A549 (cell line): ENCODE measurements around the gene ANP32A. TPM values are rescaled to one million over a fixed set of nuclear protein-coding genes. Genes with fewer than 3 reads are reported as not detected.

ENCODE experiments used
- ATAC-seq, 2 experiments: fragments of 200-7000 bp in 1 of 2; fragments of >200 bp in 1 of 2; cut with Nextera tagmentation in 1 of 2; cut with Tn5 transposase in 1 of 2; 3 replicates each; pipeline versions ENCODE4 v1.8.0 to v1.9.1; 2018 to 2020; ENCODE audit warnings: mild to moderate bottlenecking in 1 of 2, moderate library complexity in 1 of 2
- CTCF ChIA-PET: fragments of 300-600 bp; sonication (Branson Sonifier 250); formaldehyde crosslinking; extraction: SDS; loops from one replicate; lab custom pipeline; 2021; ENCODE audit warnings: antibody characterized with exemption, inconsistent platforms; lab: Yijun Ruan, JAX
- POLR2A ChIA-PET: fragments of 350-600 bp; formaldehyde crosslinking; extraction: SDS; loops from one replicate; lab custom pipeline; 2021; ENCODE audit warnings: antibody characterized with exemption, inconsistent platforms; lab: Yijun Ruan, JAX
- DNase-seq, 2 experiments: peaks; one replicate each; pipeline versions ENCODE4 v3.0.0 to v3.0.0-alpha.2; 2011 to 2016; ENCODE audit warnings: low read depth in 1 of 2, low spot score in 1 of 2
- FAIRE-seq: peaks from 2 replicates; lab custom pipeline; 2011; peaks lifted over from hg19 to GRCh38; lab: Jason Lieb, UNC
- H3K27ac ChIP-seq, 2 experiments: fragments of >200 bp; sonication (Bioruptor Twin); formaldehyde crosslinking; 3 replicates each; pipeline ENCODE4 v1.5.1; 2016 to 2017
- H3K4me1 ChIP-seq: fragments of >200 bp; sonication (Bioruptor Twin); formaldehyde crosslinking; 3 replicates; pipeline ENCODE4 v1.6.1; 2016
- H3K4me2 ChIP-seq: fragments of >200 bp; sonication (Bioruptor Twin); formaldehyde crosslinking; 3 replicates; pipeline ENCODE4 v1.6.1; 2016
- H3K4me3 ChIP-seq: fragments of >200 bp; sonication (Bioruptor Twin); formaldehyde crosslinking; 3 replicates; pipeline ENCODE4 v1.5.1; 2016
- H3K9me3 ChIP-seq: fragments of >200 bp; sonication (Bioruptor Twin); formaldehyde crosslinking; 3 replicates; pipeline ENCODE4 v1.6.1; 2016
- BCL3 ChIP-seq: fragments of >200 bp; sonication (Bioruptor Twin); formaldehyde crosslinking; IDR thresholded peaks from 3 replicates; pipeline ENCODE4 v1.6.1; 2016
- CEBPB ChIP-seq, 2 experiments: fragments of >200 bp in 1 of 2; sonication (Bioruptor Twin) in 1 of 2; formaldehyde crosslinking in 1 of 2; IDR thresholded peaks; 2 replicates each; pipeline ENCODE4 v1.6.1; 2012 to 2016
- EHF ChIP-seq: fragments of 250-450 bp; sonication (Bioruptor Pico); IDR thresholded peaks from 2 replicates; pipeline ENCODE4 v1.5.0; 2020; ENCODE audit warnings: mild to moderate bottlenecking
- EP300 ChIP-seq, 2 experiments: fragments of >200 bp; sonication (Bioruptor Twin); formaldehyde crosslinking; IDR thresholded peaks; 2 replicates in 1 of 2; 3 replicates in 1 of 2; pipeline ENCODE4 v1.6.1; 2016 to 2017
- FOSL2 ChIP-seq, 2 experiments: fragments of 450-650 bp in 1 of 2; fragments of >200 bp in 1 of 2; sonication (Bioruptor Twin) in 1 of 2; formaldehyde crosslinking; IDR thresholded peaks; 2 replicates each; pipeline versions ENCODE4 v1.5.0 to v1.6.1; 2016 to 2020; ENCODE audit warnings: mild to moderate bottlenecking in 1 of 2, moderate library complexity in 1 of 2
- FOXS1 ChIP-seq: fragments of 250-450 bp; sonication (Bioruptor Pico); IDR thresholded peaks from 2 replicates; pipeline ENCODE4 v1.5.0; 2020; ENCODE audit warnings: mild to moderate bottlenecking, moderate library complexity
- GATA3 ChIP-seq: IDR thresholded peaks from 2 replicates; pipeline ENCODE4 v1.6.1; 2012; ENCODE audit warnings: borderline replicate concordance
- HEYL ChIP-seq: fragments of 250-450 bp; sonication (Bioruptor Pico); IDR thresholded peaks from 2 replicates; pipeline ENCODE4 v1.8.0; 2021; ENCODE audit warnings: mild to moderate bottlenecking, moderate library complexity
- HOXB13 ChIP-seq: fragments of 250-450 bp; sonication (Bioruptor Pico); IDR thresholded peaks from 2 replicates; pipeline ENCODE4 v1.5.0; 2020; ENCODE audit warnings: low read depth, mild to moderate bottlenecking, moderate library complexity
- KDM5A ChIP-seq: fragments of 200-600 bp; sonication (generic); IDR thresholded peaks from 2 replicates; pipeline ENCODE4 v1.6.1; 2016; ENCODE audit warnings: antibody characterized with exemption, mild to moderate bottlenecking
- MAX ChIP-seq: IDR thresholded peaks from 2 replicates; pipeline ENCODE4 v1.6.1; 2012
- MAZ ChIP-seq: fragments of 150-350 bp; IDR thresholded peaks from 2 replicates; pipeline ENCODE4 v1.6.1; 2014; ENCODE audit warnings: antibody characterized with exemption, low read depth, low read length, borderline replicate concordance
- NR3C1 ChIP-seq: fragments of >200 bp; sonication (Bioruptor Twin); formaldehyde crosslinking; IDR thresholded peaks from 3 replicates; pipeline ENCODE4 v1.6.1; 2017
- RCOR1 ChIP-seq: fragments of 150-350 bp; IDR thresholded peaks from 2 replicates; pipeline ENCODE4 v1.6.1; 2014; ENCODE audit warnings: antibody characterized with exemption, low read length, low read depth
- SMC3 ChIP-seq: fragments of >200 bp; sonication (Bioruptor Twin); formaldehyde crosslinking; IDR thresholded peaks from 3 replicates; pipeline ENCODE4 v1.6.1; 2018; ENCODE audit warnings: inconsistent platforms
- ZC3H11A ChIP-seq: fragments of 450-650 bp; IDR thresholded peaks from 2 replicates; pipeline ENCODE4 v1.6.1; 2014; ENCODE audit warnings: antibody characterized with exemption, mild to moderate bottlenecking
- WGBS: methylation state at CpG from one replicate; pipeline ENCODE4 v1.1.6; 2017; ENCODE audit errors: missing lambda C conversion rate; 5-methylcytosine and 5-hydroxymethylcytosine counted together
- polyA plus RNA-seq, 4 experiments: library from polyadenylated mRNA; depleted of rRNA in 3 of 4; stranded (reverse); fragments of >200 nt; fragmentation: RNase III in 1 of 4; extraction: RNeasy Plus Mini Kit Qiagen cat#74134 plus additional on column Dnase treatment in 1 of 4; gene quantifications; 2 replicates in 3 of 4; 3 replicates in 1 of 4; pipeline ENCODE4 v1.2.3, GENCODE V29; 2011 to 2017
- TF ChIP-seq, protein P1 (sequence below): fragments of 200-600 bp; sonication (generic); IDR thresholded peaks from 2 replicates; pipeline ENCODE4 v1.6.1; 2016; ENCODE audit warnings: antibody characterized with exemption, mild to moderate bottlenecking, moderate library complexity
- TF ChIP-seq, protein P2 (sequence below): fragments of >200 bp; sonication (Bioruptor Twin); formaldehyde crosslinking; IDR thresholded peaks from 2 replicates; pipeline ENCODE4 v1.6.1; 2016
- TF ChIP-seq, protein P3 (sequence below): fragments of 250-450 bp; sonication (Bioruptor Pico); IDR thresholded peaks from 2 replicates; pipeline ENCODE4 v1.5.0; 2021; ENCODE audit warnings: mild to moderate bottlenecking, moderate library complexity, borderline replicate concordance

ANP32A gene
- polyA plus RNA-seq, 2 of the 4 experiments (the other 2 are of a cell fraction), result 208 to 354 TPM

DNA sequence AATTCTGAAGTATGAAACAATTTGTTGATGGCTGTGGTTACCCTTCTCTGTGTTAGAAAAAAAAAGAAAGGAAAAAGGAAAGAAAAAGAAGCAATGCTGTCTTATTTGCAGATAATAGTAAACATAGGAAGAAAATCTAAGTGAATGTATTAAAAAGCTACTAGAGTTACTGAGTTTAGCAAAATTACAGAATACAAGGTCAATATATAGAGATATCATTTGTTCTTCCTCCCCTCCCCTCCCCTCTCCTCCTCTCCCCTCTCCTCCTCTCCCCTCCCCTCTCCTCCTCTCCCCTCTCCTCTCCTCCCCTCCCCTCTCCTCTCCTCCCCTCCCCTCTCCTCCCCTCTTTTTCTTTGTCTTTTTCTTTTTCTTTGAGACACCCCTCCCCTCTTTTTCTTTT is 69.1 kb downstream of the ANP32A start:
- ATAC-seq (no peak), DNase-seq (no peak), FAIRE-seq (no peak)
- H3K4me3 ChIP-seq, result no peak overlapping the region
- H3K27ac ChIP-seq, result no peak overlapping the region
- H3K9me3 ChIP-seq, result 0 out of 3 replicates have a peak, but pooled peaks cover 7% of the 10 kb centered on the region
- POLR2A ChIA-PET, result interaction anchor here (0.9 kb wide), 1 partner anchor 19 kb away, joined by 4 read pairs; no protein-coding TSS in a partner anchor
- TF ChIP-seq CEBPB (IDR thresholded peaks at IDR 0.05) (no peak), HOXB13 (CRISPR knock-in tag) (no peak), NR3C1 (no peak), HEYL (CRISPR knock-in tag) (no peak), FOSL2 (IDR thresholded peaks at IDR 0.05) (no peak), FOSL2 (CRISPR knock-in tag; IDR thresholded peaks at IDR 0.05) (no peak), GATA3 (no peak), MAZ (no peak), FOXS1 (CRISPR knock-in tag) (no peak), BCL3 (no peak), EP300 (IDR thresholded peaks at IDR 0.05) (no peak), EHF (CRISPR knock-in tag) (no peak), KDM5A (no peak), ZC3H11A (no peak)
- TF ChIP-seq, protein P1, sequence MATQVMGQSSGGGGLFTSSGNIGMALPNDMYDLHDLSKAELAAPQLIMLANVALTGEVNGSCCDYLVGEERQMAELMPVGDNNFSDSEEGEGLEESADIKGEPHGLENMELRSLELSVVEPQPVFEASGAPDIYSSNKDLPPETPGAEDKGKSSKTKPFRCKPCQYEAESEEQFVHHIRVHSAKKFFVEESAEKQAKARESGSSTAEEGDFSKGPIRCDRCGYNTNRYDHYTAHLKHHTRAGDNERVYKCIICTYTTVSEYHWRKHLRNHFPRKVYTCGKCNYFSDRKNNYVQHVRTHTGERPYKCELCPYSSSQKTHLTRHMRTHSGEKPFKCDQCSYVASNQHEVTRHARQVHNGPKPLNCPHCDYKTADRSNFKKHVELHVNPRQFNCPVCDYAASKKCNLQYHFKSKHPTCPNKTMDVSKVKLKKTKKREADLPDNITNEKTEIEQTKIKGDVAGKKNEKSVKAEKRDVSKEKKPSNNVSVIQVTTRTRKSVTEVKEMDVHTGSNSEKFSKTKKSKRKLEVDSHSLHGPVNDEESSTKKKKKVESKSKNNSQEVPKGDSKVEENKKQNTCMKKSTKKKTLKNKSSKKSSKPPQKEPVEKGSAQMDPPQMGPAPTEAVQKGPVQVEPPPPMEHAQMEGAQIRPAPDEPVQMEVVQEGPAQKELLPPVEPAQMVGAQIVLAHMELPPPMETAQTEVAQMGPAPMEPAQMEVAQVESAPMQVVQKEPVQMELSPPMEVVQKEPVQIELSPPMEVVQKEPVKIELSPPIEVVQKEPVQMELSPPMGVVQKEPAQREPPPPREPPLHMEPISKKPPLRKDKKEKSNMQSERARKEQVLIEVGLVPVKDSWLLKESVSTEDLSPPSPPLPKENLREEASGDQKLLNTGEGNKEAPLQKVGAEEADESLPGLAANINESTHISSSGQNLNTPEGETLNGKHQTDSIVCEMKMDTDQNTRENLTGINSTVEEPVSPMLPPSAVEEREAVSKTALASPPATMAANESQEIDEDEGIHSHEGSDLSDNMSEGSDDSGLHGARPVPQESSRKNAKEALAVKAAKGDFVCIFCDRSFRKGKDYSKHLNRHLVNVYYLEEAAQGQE, result no peak
- TF ChIP-seq, protein P2, sequence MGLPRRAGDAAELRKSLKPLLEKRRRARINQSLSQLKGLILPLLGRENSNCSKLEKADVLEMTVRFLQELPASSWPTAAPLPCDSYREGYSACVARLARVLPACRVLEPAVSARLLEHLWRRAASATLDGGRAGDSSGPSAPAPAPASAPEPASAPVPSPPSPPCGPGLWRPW, result no peak
- no peak overlapping the region for H3K4me2 ChIP-seq
- H3K4me1 ChIP-seq, result no peaks in the 10 kb centered on the region
- CTCF ChIA-PET, result interaction anchor here (0.7 to 2.0 kb wide), 2 partner anchors 12 to 17 kb away, joined by 3 to 5 read pairs; no protein-coding TSS in a partner anchor

- no peak for ATAC-seq
- H3K9me3 ChIP-seq, result 0 out of 3 replicates have a peak, but pooled peaks cover 7% of the 10 kb centered on the region
- no peak overlapping the region for H3K4me2 ChIP-seq
- H3K4me1 ChIP-seq, result no peaks in the 10 kb centered on the region
- H3K27ac ChIP-seq, result no peak overlapping the region
- FAIRE-seq, result no peak
- TF ChIP-seq MAZ (no peak), SMC3 (no peak), RCOR1 (no peak), MAX (no peak)
- TF ChIP-seq, protein P3, sequence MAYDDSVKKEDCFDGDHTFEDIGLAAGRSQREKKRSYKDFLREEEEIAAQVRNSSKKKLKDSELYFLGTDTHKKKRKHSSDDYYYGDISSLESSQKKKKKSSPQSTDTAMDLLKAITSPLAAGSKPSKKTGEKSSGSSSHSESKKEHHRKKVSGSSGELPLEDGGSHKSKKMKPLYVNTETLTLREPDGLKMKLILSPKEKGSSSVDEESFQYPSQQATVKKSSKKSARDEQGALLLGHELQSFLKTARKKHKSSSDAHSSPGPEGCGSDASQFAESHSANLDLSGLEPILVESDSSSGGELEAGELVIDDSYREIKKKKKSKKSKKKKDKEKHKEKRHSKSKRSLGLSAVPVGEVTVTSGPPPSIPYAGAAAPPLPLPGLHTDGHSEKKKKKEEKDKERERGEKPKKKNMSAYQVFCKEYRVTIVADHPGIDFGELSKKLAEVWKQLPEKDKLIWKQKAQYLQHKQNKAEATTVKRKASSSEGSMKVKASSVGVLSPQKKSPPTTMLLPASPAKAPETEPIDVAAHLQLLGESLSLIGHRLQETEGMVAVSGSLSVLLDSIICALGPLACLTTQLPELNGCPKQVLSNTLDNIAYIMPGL (CRISPR knock-in tag), result no peak
- TF ChIP-seq, all 56 proteins: peak for 0
- WGBS, result 49% methylated on average over 2 of the region's 2 CpGs
- ChIA-PET POLR2A (no interaction called here), CTCF (interaction anchor here (1.2 to 1.5 kb wide), 4 partner anchors 9 to 20 kb away, joined by 3 to 6 read pairs (median 4); no protein-coding TSS in a partner anchor)
- no peak overlapping the region for H3K4me3 ChIP-seq
- no peak for DNase-seq
Observed at GRCh38 chr15:68749793-68750192, 70.9 kb downstream of the ANP32A start.
